Measurements from ENCODE around the gene TRPT1. TPM values are rescaled to one million over a fixed set of nuclear protein-coding genes. Genes with fewer than 3 reads are reported as not detected.
A peak's percentile ranks its signal among the peaks of the same experiment; 100 is the strongest.

TRPT1 gene
- total RNA-seq, 4 donors from 2014 or later = 82.5 to 90.2 (median 87.4) TPM

GRCh38 chr11:64241241-64241490 lies 15.2 kb upstream of the TRPT1 start:
- peaks cover 0 to 26% (median 0%) of the 10 kb centered on the region in 3 donors for H3K36me3 ChIP-seq
- peaks cover 0 to 58% (median 25%) of the 10 kb centered on the region in 4 donors for H3K4me1 ChIP-seq
- peak overlapping the region; percentile 76 to 95 (median 94) for H3K4me3 ChIP-seq
- DNase-seq = peak; percentile 99 to 100 (median 100)
- peak overlapping the region; percentile 98 to 100 (median 98) for H3K27ac ChIP-seq
- H3K9me3 ChIP-seq = no peaks in the 10 kb centered on the region
- TF ChIP-seq CTCF (IDR thresholded peaks at IDR 0.05) = no peak
- TF ChIP-seq POLR2A (IDR thresholded peaks at IDR 0.05) = no peak
- no peaks in the 10 kb centered on the region for H3K27me3 ChIP-seq

GRCh38 chr11:64240435-64241240 lies 14.7 kb upstream of the TRPT1 start, which contains the start of gene FKBP2:
Gene FKBP2, plus strand, starts transcription at chr11:64241095. Its CDS starts 1,293 bp downstream, at chr11:64242388.
- TF ChIP-seq POLR2A (IDR thresholded peaks at IDR 0.05) (peak; percentile 92 to 95), CTCF (IDR thresholded peaks at IDR 0.05) (no peak)
- Histone ChIP-seq H3K4me1 (peaks cover 0 to 61% (median 27%) of the 10 kb centered on the region in 4 donors), H3K9me3 (no peaks in the 10 kb centered on the region), H3K36me3 (peaks cover 0 to 26% (median 0%) of the 10 kb centered on the region in 3 donors), H3K27ac (peak within 1 kb of the TSS; percentile 98 to 100 (median 98)), H3K4me3 (peak within 1 kb of the TSS; percentile 76 to 95 (median 94)), H3K27me3 (no peaks in the 10 kb centered on the region)
- DNase-seq = peak; percentile 99

GRCh38 chr11:64239662-64240434 lies 13.9 kb upstream of the TRPT1 start:
- TF ChIP-seq CTCF (IDR thresholded peaks at IDR 0.05) (no peak), POLR2A (IDR thresholded peaks at IDR 0.05) (no peak)
- Histone ChIP-seq H3K27ac (peak overlapping the region; percentile 98 to 100 (median 98)), H3K4me3 (peak overlapping the region; percentile 76 to 95 (median 94)), H3K9me3 (no peaks in the 10 kb centered on the region), H3K4me1 (peaks cover 0 to 61% (median 30%) of the 10 kb centered on the region in 4 donors), H3K36me3 (peaks cover 0 to 26% (median 0%) of the 10 kb centered on the region in 3 donors), H3K27me3 (no peaks in the 10 kb centered on the region)
- DNase-seq = peak in 1 of 3 donors; percentile 72

- no peaks in the 10 kb centered on the region for H3K27me3 ChIP-seq
- H3K4me3 ChIP-seq = no peak overlapping the region
- H3K4me1 ChIP-seq = peaks cover 0 to 58% (median 29%) of the 10 kb centered on the region in 4 donors
- H3K9me3 ChIP-seq = no peaks in the 10 kb centered on the region
- peak overlapping the region; percentile 41 to 100 (median 98) for H3K27ac ChIP-seq
- DNase-seq = no peak
- TF ChIP-seq CTCF (IDR thresholded peaks at IDR 0.05) (no peak), POLR2A (IDR thresholded peaks at IDR 0.05) (no peak)
- peaks cover 0 to 22% (median 0%) of the 10 kb centered on the region in 3 donors for H3K36me3 ChIP-seq
Observed at GRCh38 chr11:64238999-64239398, 13.0 kb upstream of the TRPT1 start.

GRCh38 chr11:64238076-64238475 lies 12.1 kb upstream of the TRPT1 start:
- peak overlapping the region; percentile 34 to 100 (median 83) for H3K27ac ChIP-seq
- H3K4me3 ChIP-seq = no peak overlapping the region
- no peaks in the 10 kb centered on the region for H3K27me3 ChIP-seq
- H3K4me1 ChIP-seq = peaks cover 0 to 55% (median 35%) of the 10 kb centered on the region in 4 donors
- TF ChIP-seq CTCF (IDR thresholded peaks at IDR 0.05) (no peak), POLR2A (IDR thresholded peaks at IDR 0.05) (no peak)
- peak in 1 of 3 donors; percentile 61 for DNase-seq
- H3K9me3 ChIP-seq = no peaks in the 10 kb centered on the region
- H3K36me3 ChIP-seq = peaks cover 0 to 19% (median 0%) of the 10 kb centered on the region in 3 donors
